Measurements from ENCODE around the gene TMEM97. TPM values are rescaled to one million over a fixed set of nuclear protein-coding genes. Genes with fewer than 3 reads are reported as not detected.

TMEM97 gene
- total RNA-seq, 4 donors from 2014 or later = 4.5 to 9.2 (median 7.2) TPM

- peaks cover 0 to 37% (median 3%) of the 10 kb centered on the region in 3 donors for H3K4me1 ChIP-seq
Measured at GRCh38 chr17:28342313-28342712, 23.3 kb downstream of the TMEM97 start.

GRCh38 chr17:28343491-28343932, 24.5 kb downstream of the TMEM97 start:
- no CpG with 5 or more reads among the region's 10 CpGs for WGBS, 2 donors (ENCODE audit: low coverage in 1 of 2)
- no peak for ATAC-seq
- no peak overlapping the region for H3K27ac ChIP-seq

More at GRCh38 chr17:28342313-28342712, 23.3 kb downstream of the TMEM97 start:
- Histone ChIP-seq H3K4me3 (no peak overlapping the region), H3K27me3 (no peaks in the 10 kb centered on the region), H3K36me3 (peaks cover 0 to 81% of the 10 kb centered on the region in 2 donors), H3K9me3 (no peaks in the 10 kb centered on the region), H3K27ac (no peak overlapping the region)
- no peak for ATAC-seq
- 80% methylated on average over 2 of the region's 14 CpGs; no CpG with 5 or more reads in 1 of the 2 donors for WGBS, 2 donors (ENCODE audit: low coverage in 1 of 2)
- no peak for TF ChIP-seq POLR2AphosphoS5 (IDR thresholded peaks at IDR 0.05)
- no peak for TF ChIP-seq CTCF (IDR thresholded peaks at IDR 0.05)
- TF ChIP-seq EP300 (IDR thresholded peaks at IDR 0.05) = no peak

GRCh38 chr17:28344011-28344410, 25.0 kb downstream of the TMEM97 start:
- TF ChIP-seq POLR2AphosphoS5 (IDR thresholded peaks at IDR 0.05) (no peak), POLR2A (IDR thresholded peaks at IDR 0.05) (no peak), EP300 (IDR thresholded peaks at IDR 0.05) (no peak), CTCF (IDR thresholded peaks at IDR 0.05) (no peak)
- peaks cover 0 to 27% (median 0%) of the 10 kb centered on the region in 3 donors for H3K4me1 ChIP-seq
- H3K9me3 ChIP-seq = no peaks in the 10 kb centered on the region
- H3K36me3 ChIP-seq = peaks cover 0 to 98% of the 10 kb centered on the region in 2 donors
- no peak overlapping the region for H3K27ac ChIP-seq
- 80% methylated on average over 2 of the region's 9 CpGs; no CpG with 5 or more reads in 1 of the 2 donors for WGBS, 2 donors (ENCODE audit: low coverage in 1 of 2)
- no peak overlapping the region for H3K4me3 ChIP-seq
- ATAC-seq = no peak
- no peaks in the 10 kb centered on the region for H3K27me3 ChIP-seq

More at GRCh38 chr17:28343491-28343932, 24.5 kb downstream of the TMEM97 start:
- H3K4me1 ChIP-seq = peaks cover 0 to 32% (median 0%) of the 10 kb centered on the region in 3 donors
- no peak for TF ChIP-seq POLR2AphosphoS5 (IDR thresholded peaks at IDR 0.05)
- TF ChIP-seq EP300 (IDR thresholded peaks at IDR 0.05) = no peak
- TF ChIP-seq CTCF (IDR thresholded peaks at IDR 0.05) = no peak
- TF ChIP-seq POLR2A (IDR thresholded peaks at IDR 0.05) = no peak
- no peaks in the 10 kb centered on the region for H3K27me3 ChIP-seq
- H3K36me3 ChIP-seq = peaks cover 0 to 93% of the 10 kb centered on the region in 2 donors
- H3K4me3 ChIP-seq = no peak overlapping the region
- H3K9me3 ChIP-seq = no peaks in the 10 kb centered on the region

GRCh38 chr17:28344435-28344901, 25.5 kb downstream of the TMEM97 start:
- 89% methylated on average over 5 of the region's 19 CpGs; no CpG with 5 or more reads in 1 of the 2 donors for WGBS, 2 donors (ENCODE audit: low coverage in 1 of 2)
- no peak for TF ChIP-seq EP300 (IDR thresholded peaks at IDR 0.05)
- TF ChIP-seq POLR2AphosphoS5 (IDR thresholded peaks at IDR 0.05) = no peak
- no peak for TF ChIP-seq CTCF (IDR thresholded peaks at IDR 0.05)
- no peak for TF ChIP-seq POLR2A (IDR thresholded peaks at IDR 0.05)
- Histone ChIP-seq H3K9me3 (no peaks in the 10 kb centered on the region), H3K27me3 (no peaks in the 10 kb centered on the region), H3K27ac (no peak overlapping the region), H3K4me1 (peaks cover 0 to 23% (median 0%) of the 10 kb centered on the region in 3 donors), H3K4me3 (no peak overlapping the region), H3K36me3 (peaks cover 0 to 99% of the 10 kb centered on the region in 2 donors)
- no peak for ATAC-seq
